ENCODE results near the gene SPATA31D3.
"Not testable (repeated sequence)": the region's sequence is repeated elsewhere in the genome, so short reads cannot be mapped to it uniquely, and the experiment has no call there.

The SPATA31D3 gene

DNA sequence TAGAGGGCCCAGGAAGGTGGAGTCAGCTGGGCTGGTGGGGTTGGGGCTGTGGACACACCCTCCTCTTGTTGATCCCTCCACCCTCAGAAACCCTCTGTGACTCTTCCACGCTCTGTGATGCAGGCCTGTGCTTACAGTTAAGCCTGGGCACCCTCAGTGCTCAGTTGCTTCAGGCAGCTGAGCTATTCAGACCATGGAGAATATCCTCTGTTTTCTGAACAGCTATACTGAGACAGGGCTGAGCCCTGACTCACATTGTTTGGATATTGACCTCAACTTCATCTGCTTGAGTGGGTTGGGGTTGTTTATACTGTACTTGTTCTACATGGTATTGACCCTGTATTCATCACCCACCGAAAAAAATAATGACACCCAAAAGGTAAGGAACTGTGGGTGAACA lies at the start of gene SPATA31D3:
SPATA31D3 (plus strand) TSS at position 108 of the 400 bp plus-strand sequence; CDS start at position 194, 86 bp downstream.
- not testable (repeated sequence) for FAIRE-seq

DNA sequence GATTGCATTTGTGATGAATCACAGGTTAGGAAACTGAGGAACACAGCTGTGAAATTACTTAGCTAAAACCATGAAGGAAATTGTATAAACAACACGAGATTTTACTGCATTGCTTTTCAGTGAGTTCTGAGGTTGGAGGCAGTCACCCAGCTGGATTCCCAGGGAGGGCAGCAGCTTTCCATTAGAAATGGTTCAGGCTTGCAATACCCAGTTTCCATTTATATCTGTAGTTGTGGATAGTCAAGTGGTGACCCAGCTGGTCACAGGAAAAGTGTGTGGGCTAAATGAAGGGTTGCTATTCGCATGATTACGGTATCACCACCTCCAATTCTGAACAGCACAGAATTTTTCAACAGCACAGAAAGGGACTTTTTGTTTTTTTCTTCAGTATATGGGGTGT lies 49.4 kb upstream of the SPATA31D3 start:
- no peak for FAIRE-seq

DNA sequence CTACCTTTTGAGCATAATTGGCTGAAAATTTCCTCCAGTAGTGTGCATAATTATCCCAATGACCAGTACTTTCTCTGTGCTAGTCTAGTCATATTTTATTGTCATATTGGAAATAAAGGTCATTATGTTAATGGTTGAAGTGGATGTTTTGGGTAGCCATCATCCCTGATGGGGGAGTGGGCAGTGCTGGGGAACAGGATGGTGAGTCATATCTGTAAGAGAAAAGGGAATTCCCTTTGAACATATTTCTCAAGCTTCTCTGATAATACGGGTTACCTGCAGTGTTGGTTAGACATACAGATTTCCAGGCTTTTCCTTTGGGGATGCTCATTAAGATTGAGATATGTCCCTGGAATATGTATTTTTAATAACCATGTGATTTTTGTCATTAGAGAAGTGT lies 48.4 kb upstream of the SPATA31D3 start:
- no peak for FAIRE-seq

DNA sequence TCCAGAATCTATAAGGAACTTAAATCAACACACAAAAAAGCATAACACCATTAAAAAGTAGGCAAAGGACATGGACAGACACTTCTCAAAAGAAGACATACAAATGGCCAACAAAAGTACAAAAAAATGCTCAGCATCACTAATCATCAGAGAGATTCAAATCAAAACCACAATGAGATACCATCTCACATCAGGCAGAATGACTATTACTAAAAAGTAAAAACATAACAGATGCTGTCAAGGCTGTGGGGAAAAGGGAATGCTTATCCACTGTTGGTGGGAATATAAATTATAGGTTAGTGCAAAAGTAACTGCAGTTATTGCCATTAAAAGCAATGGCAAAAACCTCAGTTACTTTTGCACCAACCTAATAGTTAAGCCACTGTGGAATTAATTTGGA lies 47.2 kb upstream of the SPATA31D3 start:
- no peak for FAIRE-seq

DNA sequence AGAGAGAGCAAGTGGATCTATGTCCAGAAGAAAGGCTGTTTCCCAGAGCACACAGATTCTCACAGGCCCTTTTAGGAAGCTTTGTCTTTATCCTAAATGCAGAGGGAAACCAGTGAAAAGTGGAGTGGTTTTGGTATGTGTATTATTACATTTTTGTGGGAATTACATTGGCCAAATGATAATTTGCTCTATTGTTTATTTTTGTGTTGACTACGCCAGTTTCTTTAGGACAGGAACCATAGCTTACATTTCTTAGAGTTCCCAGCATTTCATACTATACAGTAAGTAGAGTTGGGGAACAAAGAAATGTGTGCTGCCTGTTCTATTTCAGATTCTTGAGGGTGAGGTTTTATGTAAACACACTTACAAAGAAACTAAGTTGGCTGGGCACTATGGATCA lies 44.4 kb upstream of the SPATA31D3 start:
- no peak for FAIRE-seq

DNA sequence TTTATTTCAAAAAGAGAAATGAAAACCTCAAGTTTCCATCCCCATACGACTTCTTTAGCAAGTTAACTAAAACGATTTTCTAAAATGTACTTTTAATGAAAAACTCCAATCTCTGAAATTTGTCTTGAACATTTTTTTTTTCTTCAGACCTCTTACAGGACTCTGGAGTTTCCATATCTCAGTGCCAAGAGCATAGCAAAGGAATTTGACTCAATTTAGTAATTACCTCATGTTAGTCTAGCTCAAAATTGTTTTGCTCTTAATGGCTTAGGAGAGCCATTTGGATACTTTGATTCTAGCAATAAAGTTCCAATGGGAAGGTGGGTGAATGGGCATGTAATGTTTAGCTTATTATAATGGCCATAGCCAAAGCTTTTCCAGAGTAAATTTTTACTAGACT lies 41.1 kb upstream of the SPATA31D3 start:
- no peak for FAIRE-seq

DNA sequence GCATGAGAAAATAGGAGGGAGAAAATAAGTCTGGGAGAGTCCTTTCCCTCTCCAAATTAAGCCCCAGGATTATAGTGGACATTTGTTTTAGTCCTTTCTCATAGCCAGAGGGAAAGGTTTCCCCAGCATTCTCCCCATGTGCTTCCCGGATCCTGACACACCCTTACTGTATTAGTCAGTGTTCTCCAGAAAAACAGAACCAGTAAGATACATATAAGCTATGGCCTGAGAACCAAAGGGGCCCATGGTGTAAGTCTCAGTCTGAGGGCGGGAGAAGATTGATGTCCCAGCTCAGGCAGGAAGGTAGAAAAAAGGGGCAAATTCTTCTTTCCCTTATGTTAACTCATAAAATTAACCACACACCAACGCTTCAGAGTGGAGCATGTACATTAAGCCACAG lies 40.7 kb upstream of the SPATA31D3 start:
- no peak for FAIRE-seq

DNA sequence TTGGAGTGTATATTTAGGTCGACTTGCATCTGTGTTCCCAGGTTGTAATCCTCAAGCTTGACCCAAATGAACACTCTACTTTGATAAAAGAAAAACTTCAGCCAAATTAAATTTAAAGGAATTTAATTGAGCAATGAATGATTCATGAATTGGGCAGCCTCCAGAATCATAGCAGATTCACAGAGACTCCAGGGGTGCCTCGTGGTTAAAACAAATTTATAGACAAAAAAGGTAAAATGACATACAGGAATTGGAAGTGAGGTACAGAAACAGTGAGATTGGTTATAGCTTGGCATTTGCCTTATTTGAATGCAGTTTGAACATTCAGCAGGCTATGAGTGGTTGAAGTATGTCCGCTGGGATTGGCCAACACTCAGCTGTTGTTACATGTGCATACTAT lies 36.6 kb upstream of the SPATA31D3 start:
- FAIRE-seq: no peak

DNA sequence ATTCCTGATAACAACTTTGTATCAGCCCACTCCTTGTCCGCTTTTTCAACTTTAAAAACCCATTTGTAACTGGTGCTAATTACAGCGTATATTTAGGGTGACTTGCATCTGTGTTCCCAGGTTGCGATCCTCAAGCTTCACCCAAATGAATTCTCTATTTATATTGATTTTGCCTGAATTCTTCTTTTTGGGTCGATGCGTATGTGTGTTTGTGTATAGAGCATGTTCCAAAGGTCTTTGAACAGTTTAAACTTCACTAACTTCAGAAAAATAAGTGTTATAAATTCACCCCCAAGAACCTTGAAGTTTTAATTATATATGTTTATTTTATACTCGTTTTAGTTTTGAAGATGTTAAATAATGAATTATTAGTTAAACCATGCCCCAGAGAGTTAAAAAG lies 31.2 kb upstream of the SPATA31D3 start:
- FAIRE-seq: no peak

DNA sequence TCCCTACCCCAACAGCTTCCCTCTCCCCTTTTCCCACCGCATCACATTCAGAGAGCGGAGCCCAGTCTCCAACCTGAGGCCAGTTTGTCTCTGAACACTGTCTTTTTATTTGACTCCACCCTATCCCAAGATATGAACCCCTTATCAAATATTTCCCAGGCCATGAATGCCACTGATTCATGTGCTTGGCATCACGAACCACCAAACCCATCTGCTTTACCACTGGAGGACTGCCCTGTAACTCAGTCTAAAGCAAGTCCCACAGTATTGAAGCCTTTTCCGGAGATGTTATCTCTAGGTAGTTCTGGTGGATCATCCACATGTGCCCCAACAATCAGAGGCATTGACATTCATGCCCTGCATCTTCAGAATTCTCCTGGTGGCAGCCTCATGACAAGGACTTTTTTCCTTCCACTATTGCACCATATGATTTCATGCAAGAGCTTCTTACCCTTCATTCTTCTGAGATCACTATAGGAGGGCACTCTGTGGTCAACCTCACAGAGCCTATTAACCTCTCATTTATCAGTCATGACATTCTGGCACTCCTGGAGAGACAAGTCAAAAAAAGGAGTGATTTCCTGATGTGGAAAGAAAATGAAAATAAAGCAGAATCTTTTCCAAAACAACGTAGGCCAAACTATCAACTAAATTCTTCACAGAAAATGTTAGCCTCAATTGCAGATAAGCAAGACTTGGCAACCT lies 27.3 kb upstream of the SPATA31D3 start:
- FAIRE-seq: no peak

DNA sequence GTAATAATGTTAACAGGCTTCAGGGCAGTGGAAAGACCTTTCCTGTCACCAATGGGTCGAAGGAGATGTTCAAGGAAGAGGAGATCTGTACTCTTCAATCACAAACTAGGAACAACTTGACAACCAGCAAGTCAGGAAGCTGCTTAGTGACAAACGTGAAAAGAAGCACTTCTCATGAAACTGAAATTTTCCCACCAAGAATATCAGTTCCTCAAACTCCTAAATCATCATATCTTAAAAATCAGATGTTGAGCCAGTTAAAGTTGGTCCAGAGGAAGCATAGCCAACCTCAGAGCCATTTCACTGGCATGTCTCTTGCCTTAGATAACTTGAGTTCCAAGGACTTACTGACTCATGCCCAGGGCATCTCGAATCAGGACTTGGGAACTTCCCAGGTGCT lies 24.8 kb upstream of the SPATA31D3 start:
- not testable (repeated sequence) for FAIRE-seq

DNA sequence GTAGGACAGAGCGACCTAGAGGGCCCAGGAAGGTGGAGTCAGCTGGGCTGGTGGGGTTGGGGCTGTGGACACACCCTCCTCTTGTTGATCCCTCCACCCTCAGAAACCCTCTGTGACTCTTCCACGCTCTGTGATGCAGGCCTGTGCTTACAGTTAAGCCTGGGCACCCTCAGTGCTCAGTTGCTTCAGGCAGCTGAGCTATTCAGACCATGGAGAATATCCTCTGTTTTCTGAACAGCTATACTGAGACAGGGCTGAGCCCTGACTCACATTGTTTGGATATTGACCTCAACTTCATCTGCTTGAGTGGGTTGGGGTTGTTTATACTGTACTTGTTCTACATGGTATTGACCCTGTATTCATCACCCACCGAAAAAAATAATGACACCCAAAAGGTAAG lies 15.0 kb upstream of the SPATA31D3 start, which contains the start of gene SPATA31D4:
SPATA31D4 (plus strand) TSS at position 124 of the 400 bp plus-strand sequence; CDS start at position 210, 86 bp downstream.
- not testable (repeated sequence) for FAIRE-seq

DNA sequence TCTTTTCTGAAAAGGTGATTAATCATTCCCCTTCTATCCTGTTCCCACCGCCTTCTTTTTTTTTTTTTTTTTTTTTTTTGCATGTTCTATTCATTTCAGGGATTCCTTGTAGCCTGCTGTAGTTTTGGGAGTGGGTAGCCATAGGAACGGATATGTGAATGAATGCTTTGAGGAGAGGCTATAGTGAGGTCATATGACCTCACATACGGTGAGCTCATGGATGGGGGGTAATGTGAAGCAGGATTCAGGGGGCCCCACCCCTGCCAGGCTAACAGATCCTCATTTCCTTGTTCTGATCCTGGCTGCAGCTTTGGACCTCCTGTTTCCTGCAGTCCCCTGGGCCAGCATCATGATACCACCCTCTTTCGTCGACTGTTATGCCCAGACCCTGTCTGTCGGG lies 13.2 kb upstream of the SPATA31D3 start:
- FAIRE-seq: not testable (repeated sequence)

DNA sequence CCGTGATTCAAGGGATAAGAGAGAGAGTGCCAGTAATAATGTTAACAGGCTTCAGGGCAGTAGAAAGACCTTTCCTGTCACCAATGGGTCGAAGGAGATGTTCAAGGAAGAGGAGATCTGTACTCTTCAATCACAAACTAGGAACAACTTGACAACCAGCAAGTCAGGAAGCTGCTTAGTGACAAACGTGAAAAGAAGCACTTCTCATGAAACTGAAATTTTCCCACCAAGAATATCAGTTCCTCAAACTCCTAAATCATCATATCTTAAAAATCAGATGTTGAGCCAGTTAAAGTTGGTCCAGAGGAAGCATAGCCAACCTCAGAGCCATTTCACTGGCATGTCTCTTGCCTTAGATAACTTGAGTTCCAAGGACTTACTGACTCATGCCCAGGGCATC lies 9.8 kb upstream of the SPATA31D3 start:
- FAIRE-seq: not testable (repeated sequence)

DNA sequence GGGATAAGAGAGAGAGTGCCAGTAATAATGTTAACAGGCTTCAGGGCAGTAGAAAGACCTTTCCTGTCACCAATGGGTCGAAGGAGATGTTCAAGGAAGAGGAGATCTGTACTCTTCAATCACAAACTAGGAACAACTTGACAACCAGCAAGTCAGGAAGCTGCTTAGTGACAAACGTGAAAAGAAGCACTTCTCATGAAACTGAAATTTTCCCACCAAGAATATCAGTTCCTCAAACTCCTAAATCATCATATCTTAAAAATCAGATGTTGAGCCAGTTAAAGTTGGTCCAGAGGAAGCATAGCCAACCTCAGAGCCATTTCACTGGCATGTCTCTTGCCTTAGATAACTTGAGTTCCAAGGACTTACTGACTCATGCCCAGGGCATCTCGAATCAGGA lies 5.3 kb downstream of the SPATA31D3 start:
- FAIRE-seq: not testable (repeated sequence)

DNA sequence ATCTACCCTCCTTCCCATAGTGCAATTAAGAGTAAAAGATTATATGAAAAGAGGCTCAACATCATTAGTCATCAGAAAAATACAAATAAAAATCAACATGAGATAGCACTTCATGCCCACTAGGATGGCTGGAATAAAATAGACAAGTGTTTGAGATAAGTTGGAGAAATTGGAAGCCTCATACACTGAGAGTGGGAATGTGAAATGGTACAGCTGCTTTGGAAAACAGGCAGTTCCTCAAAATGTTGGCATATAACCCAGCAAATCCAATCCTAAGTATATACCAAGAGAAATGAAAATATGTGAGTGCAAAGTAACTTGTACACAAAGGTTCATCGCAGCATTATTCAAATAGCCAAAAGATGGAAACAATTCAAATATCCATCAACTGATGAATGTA lies 9.8 kb downstream of the SPATA31D3 start:
- FAIRE-seq: no peak

DNA sequence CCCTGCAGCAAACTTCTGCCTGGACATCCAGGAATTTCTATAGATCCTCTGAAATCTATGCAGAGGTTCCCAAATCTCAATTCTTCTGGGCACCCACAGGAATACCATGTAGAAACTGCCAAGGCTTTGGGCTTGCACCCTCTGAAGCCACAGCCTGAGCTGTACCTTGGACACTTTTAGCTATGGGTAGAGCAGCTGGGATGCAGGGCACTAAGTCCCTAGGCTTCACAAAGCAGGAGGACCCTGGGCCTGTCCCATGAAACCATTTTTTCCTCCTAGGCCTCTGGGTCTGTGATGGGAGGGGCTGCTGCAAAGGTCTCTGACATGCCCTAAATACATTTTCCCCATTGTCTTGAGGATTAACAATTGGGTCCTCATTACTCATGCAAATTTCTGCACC lies 12.3 kb downstream of the SPATA31D3 start:
- no peak for FAIRE-seq

DNA sequence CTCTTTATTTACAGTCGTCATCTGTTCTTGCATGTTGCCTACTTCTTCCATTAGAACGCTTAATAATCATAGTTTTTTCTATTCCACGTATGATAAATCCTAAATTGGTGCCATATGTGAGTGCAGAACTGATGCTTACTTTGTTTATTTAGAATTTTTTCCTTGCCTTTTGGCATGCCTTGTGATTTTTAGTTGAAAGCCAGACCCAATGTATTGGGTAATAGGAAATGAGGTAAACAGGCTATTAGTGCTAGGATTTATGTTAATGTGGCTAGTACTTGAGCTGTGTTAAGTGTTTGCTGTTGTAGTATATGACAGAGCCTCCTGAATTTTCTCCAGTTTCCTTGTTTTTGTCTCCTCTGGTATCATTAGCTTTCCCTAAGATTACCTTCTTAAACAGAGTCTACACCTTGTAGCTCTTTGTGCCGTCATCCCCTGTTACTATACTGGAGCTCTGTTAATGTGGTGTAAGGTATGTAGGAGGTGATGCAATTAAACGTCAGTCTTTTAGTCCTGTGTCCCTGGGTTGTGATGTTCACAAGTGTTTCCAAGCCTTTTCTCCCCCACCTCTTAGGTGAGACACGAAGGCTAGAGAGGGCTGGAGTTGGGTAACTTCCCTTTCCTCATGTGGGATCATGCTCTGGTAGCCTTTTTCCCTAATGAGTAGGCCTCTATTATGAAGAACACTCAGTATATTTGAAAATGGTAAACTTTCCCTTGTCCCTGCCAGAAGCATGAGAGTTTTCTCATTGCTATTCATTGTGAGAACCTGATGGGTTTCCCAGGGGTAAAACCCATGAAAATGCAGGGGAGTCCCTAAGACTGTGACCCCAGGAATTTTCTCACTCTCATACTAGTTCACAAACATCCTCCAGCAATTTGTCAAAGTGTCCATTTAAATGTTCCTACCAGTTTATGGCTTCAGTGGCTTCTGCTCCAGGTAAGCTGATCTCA lies 21.2 kb downstream of the SPATA31D3 start:
- no peak for FAIRE-seq

DNA sequence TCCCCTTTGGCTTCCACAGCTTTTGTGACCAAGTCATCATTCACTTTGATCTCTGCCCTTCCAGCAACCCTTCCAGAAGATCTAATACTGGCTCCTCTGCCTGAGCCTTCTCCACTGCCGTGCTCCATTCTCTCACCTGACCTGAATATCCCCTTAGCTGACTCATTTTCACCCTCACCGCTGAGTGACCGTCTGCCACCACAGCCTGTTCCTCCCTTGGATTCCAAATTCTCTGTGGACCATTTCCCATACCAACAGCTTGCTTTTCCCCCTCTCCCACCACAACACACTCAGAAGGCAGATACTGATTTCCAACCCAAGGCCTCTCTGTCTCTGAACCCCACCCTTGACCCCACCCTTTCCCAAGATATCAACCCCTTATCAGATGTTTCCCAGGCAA lies 24.7 kb downstream of the SPATA31D3 start:
- FAIRE-seq: no peak

DNA sequence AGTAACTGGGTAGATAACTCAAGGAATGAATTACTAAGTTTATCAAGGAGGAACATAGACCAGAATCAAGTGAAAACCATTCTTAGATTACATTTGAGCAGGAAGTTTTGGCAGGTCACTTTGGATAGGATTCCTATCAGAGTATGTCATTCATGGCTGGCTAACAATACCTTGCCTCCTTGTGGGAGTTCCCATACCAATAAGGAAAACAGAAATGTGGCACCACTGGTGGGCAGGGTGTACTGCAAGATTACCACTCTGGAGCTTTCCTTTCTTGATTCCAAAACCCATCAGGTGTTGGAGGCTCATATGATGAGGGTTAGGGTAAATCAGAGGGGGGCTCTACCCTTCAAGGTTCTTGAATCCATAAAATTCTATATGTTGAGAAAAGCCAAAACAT lies 26.7 kb downstream of the SPATA31D3 start:
- FAIRE-seq: no peak

DNA sequence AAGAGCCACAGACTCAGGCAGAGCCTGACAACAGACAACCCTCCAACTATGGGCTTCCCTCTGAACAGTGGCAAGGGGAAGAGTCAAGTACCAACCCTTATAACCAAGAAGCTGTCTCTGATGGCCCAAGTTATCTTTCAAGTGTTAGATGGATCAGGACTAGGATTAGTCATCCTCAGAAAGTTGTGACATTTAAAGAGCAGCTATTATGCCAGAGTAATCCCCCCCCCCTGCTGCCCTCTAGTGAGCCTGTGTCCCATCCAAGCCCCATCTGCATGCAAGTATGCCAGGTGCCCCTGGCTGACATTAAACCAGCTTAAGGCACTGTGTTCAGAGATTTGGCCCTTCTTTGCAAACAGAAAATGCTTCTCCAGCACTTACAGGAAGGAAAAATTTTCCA lies 28.4 kb downstream of the SPATA31D3 start:
- no peak for FAIRE-seq

DNA sequence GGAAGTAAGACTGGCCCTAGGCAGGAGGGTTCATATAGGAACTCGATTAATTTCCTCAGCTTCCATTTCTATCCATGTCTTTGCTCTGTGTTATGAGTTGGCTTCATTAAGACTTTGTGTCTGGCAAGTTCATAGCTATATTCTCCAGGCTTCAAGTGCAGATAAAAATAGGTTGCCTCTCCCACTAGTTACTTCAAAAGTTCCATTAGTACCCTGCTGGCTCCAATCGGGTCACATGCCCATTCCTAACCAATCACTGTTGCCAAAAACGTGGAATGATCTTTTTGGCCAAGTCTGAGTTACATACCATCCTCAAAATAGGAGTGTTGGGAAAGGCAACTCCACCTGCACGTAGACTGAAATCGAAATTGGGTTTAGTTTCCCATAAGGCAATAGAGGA lies 31.5 kb downstream of the SPATA31D3 start:
- FAIRE-seq: no peak

DNA sequence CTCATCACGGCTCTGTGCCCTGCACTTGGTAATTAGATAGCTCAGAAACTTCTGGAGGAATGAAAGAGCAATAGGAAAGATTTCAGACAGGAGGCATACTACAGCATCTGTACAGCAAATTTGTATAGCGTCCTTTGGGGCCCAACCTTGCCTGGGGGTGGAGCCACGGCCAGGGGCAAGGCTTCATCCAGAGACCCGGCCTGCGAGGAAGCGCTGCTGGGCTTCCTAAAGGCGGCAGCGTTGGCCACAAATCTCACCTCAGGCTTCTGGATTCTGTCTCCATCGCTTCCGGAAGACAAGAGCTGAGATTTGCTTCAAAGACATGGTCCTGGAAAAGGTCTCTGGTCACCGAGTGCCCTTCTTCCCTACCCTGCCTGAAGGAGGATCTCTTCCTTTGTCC lies 33.1 kb downstream of the SPATA31D3 start:
- FAIRE-seq: no peak

DNA sequence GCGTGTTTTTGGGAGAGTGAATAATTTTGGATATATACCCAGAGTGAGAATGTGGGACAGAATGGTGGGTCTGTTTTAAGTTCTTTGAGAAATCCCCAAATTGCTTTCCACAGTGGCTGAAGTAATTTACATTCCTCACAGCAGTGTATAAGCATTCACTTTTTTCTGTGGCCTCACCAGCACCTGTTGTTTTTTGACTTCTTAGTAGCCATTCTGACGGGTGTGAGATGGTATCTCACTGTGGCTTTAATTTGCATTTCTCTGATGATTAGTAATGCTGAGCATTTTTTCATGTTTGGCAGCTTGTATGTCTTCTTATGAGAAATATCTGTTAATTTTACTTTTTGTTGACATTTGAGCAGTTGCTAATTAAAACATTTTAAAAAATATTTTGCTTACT lies 35.9 kb downstream of the SPATA31D3 start:
- no peak for FAIRE-seq
